Activated naive CD8-positive, alpha-beta T cell treated with anti-CD3 and anti-CD28 coated beads, Interleukin-2, amount 10 ng/mL, durations not matched to agents 7 days and 5 days (primary cell): ENCODE results near the gene COL5A1. TPM values are rescaled to one million over a fixed set of nuclear protein-coding genes. Genes with fewer than 3 reads are reported as not detected.

Experiments used
- ATAC-seq: fragments of 150-1000 bp; cut with Tn5 transposase; one replicate; pipeline ENCODE4 v1.10.0; 2021; ENCODE audit warnings: low read depth, moderate library complexity
- POLR2A ChIA-PET: fragments of 350-600 bp; sonication (Branson Sonifier 250); formaldehyde crosslinking; loops from one replicate; lab custom pipeline; 2021; ENCODE audit warnings: antibody characterized with exemption; lab: Charles Lee
- DNase-seq: peaks from one replicate; pipeline ENCODE4 v3.0.0; 2021
- H3K27ac Mint-ChIP-seq: one replicate; pipeline ENCODE4 v1.8.0; 2022; ENCODE audit warnings: mild to moderate bottlenecking, mixed read lengths
- H3K27me3 Mint-ChIP-seq: one replicate; pipeline ENCODE4 v1.8.0; 2022; ENCODE audit warnings: mild to moderate bottlenecking, moderate library complexity, mixed read lengths
- H3K36me3 Mint-ChIP-seq: one replicate; pipeline ENCODE4 v1.8.0; 2021; ENCODE audit warnings: mild to moderate bottlenecking, mixed read lengths
- H3K4me1 Mint-ChIP-seq: one replicate; pipeline ENCODE4 v1.8.0; 2021; ENCODE audit warnings: mixed read lengths
- H3K4me3 Mint-ChIP-seq: one replicate; pipeline ENCODE4 v1.8.0; 2022; ENCODE audit warnings: mild to moderate bottlenecking, moderate library complexity, mixed read lengths
- H3K9me3 Mint-ChIP-seq: one replicate; pipeline ENCODE4 v1.8.0; 2021; ENCODE audit warnings: mixed read lengths
- total RNA-seq, 2 experiments: library from RNA; stranded (reverse); gene quantifications; one replicate each; pipeline ENCODE4 v1.2.3, GENCODE V29; 2021

COL5A1 gene
- total RNA-seq, 2 experiments from 2014 or later: 0.71 to 0.86 TPM

DNA sequence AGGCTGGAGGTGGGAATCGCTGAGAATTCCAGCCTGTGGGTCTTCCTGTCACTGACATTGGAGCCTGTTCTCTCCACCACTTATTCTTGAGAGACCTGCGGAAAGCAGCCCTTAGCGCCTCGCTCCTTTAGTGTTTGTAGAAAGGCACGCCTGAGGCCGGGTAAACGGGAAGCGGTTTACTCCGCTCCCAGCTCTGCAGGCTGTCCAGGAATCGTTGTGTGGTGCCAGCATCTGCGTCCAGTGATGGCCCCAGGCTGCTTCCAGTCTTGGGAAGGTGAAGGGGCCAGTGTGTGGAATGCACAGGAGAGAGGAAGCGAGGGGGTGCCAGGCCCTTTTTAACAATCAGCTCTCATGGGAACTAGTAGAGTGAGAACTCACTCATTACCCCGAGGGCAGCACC is 194.4 kb downstream of the COL5A1 start:
- ATAC-seq (no peak), DNase-seq (no peak)
- POLR2A ChIA-PET: no interaction called here
- Mint-ChIP-seq H3K27ac (no peak overlapping the region), H3K4me1 (no peaks in the 10 kb centered on the region), H3K36me3 (no peaks in the 10 kb centered on the region), H3K4me3 (no peak overlapping the region), H3K27me3 (no peaks in the 10 kb centered on the region), H3K9me3 (no peaks in the 10 kb centered on the region)

- H3K9me3 Mint-ChIP-seq: no peaks in the 10 kb centered on the region
- POLR2A ChIA-PET: no interaction called here
- DNase-seq: no peak
- H3K27ac Mint-ChIP-seq: no peak overlapping the region
- H3K4me1 Mint-ChIP-seq: no peaks in the 10 kb centered on the region
- no peaks in the 10 kb centered on the region for H3K27me3 Mint-ChIP-seq
- ATAC-seq: no peak
- H3K36me3 Mint-ChIP-seq: no peaks in the 10 kb centered on the region
- no peak overlapping the region for H3K4me3 Mint-ChIP-seq
Measured at GRCh38 chr9:134836406-134836970, 194.9 kb downstream of the COL5A1 start.

- POLR2A ChIA-PET: no interaction called here
- Mint-ChIP-seq H3K4me1 (no peaks in the 10 kb centered on the region), H3K4me3 (no peak overlapping the region), H3K27me3 (no peaks in the 10 kb centered on the region), H3K27ac (no peak overlapping the region), H3K9me3 (no peaks in the 10 kb centered on the region), H3K36me3 (no peaks in the 10 kb centered on the region)
- no peak for ATAC-seq
- no peak for DNase-seq
Measured at GRCh38 chr9:134837529-134837928, 195.9 kb downstream of the COL5A1 start.

- Mint-ChIP-seq H3K4me3 (no peak overlapping the region), H3K36me3 (no peaks in the 10 kb centered on the region), H3K4me1 (no peaks in the 10 kb centered on the region), H3K9me3 (no peaks in the 10 kb centered on the region), H3K27ac (no peak overlapping the region), H3K27me3 (no peaks in the 10 kb centered on the region)
- POLR2A ChIA-PET: no interaction called here
- ATAC-seq: no peak
- no peak for DNase-seq
Measured at GRCh38 chr9:134838651-134839454, 197.2 kb downstream of the COL5A1 start.

DNA sequence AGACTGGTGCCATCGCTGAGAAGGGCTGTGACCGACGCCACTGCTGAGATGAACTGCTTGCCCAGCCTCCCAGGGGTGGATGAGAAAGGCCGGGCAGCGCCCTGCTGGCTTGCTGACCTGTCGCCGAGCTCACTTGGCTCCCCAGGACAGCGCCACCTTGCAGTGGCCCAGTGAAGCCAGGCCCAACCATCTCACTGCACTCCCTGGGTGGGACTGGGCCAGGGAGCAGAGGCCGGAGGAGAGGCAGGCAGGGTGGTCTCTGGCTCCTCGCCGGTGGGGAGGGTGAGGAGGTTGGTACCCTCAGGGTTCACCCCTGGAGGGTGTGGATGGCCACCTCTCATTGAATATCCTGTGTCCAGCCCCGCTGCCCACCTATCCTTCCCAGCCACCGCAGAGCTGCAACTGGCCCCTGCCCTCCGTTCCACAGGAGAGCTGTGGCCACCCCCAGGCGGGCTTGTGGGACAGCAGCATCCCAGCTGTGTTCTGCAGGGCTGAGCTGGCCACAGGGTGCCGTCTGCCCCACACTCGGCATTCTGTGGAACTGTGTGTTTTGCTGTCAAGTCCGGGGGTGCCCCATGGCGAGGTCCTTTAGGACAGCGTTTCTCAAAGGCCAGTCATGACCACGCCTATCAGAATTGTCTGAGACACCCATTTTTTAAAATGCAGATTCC is 198.0 kb downstream of the COL5A1 start:
- DNase-seq: no peak
- no peaks in the 10 kb centered on the region for H3K36me3 Mint-ChIP-seq
- H3K4me3 Mint-ChIP-seq: no peak overlapping the region
- H3K27me3 Mint-ChIP-seq: no peaks in the 10 kb centered on the region
- ATAC-seq: no peak
- H3K9me3 Mint-ChIP-seq: no peaks in the 10 kb centered on the region
- POLR2A ChIA-PET: no interaction called here
- H3K4me1 Mint-ChIP-seq: no peaks in the 10 kb centered on the region
- no peak overlapping the region for H3K27ac Mint-ChIP-seq

DNA sequence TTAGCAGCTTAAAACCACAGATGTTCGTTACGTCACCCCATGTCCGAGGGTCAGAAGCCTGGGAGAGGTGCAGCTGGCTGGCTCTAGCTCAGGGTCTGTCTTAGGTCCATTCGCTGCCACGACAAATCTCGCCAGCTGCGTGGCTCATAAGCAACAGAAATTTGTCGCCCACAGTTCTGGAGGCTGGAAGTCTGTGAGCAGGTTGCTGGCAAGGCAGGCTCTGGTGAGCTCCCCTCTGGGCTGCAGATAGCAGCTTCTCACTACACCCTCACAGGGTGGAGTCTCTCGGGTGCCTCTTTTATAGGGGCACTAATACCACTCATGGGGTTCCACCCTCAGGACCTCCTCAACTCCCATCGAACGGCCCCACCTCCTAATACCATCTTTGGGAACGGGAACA is 198.9 kb downstream of the COL5A1 start:
- Mint-ChIP-seq H3K36me3 (no peaks in the 10 kb centered on the region), H3K27me3 (no peaks in the 10 kb centered on the region), H3K4me1 (no peaks in the 10 kb centered on the region), H3K27ac (no peak overlapping the region), H3K9me3 (no peaks in the 10 kb centered on the region), H3K4me3 (no peak overlapping the region)
- ATAC-seq: no peak
- no peak for DNase-seq
- POLR2A ChIA-PET: no interaction called here

- Mint-ChIP-seq H3K27ac (no peak overlapping the region), H3K36me3 (no peaks in the 10 kb centered on the region), H3K4me3 (no peak overlapping the region), H3K9me3 (no peaks in the 10 kb centered on the region), H3K4me1 (no peaks in the 10 kb centered on the region), H3K27me3 (no peaks in the 10 kb centered on the region)
- POLR2A ChIA-PET: no interaction called here
- no peak for ATAC-seq
- no peak for DNase-seq
Measured at GRCh38 chr9:134841180-134841904, 199.7 kb downstream of the COL5A1 start.

- Mint-ChIP-seq H3K27ac (no peak overlapping the region), H3K4me1 (no peaks in the 10 kb centered on the region), H3K36me3 (no peaks in the 10 kb centered on the region), H3K9me3 (no peaks in the 10 kb centered on the region), H3K27me3 (no peaks in the 10 kb centered on the region), H3K4me3 (no peak overlapping the region)
- POLR2A ChIA-PET: no interaction called here
- DNase-seq (no peak), ATAC-seq (no peak)
Measured at GRCh38 chr9:134842321-134842720, 200.7 kb downstream of the COL5A1 start.

DNA sequence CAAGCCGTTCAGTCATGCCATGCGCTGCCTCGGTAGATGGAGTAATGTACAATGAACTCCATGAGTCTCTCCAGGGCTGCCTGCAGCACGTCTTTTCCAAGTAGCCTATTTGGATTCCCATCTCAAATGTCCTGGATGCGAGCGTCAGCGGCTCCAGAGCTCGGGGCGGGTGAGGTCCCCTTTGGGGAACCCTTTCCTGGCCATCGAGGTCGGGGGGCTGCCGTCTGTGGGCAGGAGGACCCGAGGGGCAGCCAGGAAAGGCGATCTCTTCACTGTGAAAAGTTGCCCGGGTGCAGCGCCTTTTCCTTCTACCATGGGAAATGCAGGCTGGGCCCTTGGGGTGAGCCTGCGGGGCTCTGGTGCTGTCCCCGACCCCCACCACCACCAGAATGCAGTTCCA is 202.1 kb downstream of the COL5A1 start:
- no peaks in the 10 kb centered on the region for H3K9me3 Mint-ChIP-seq
- ATAC-seq (no peak), DNase-seq (no peak)
- POLR2A ChIA-PET: no interaction called here
- no peak overlapping the region for H3K4me3 Mint-ChIP-seq
- no peaks in the 10 kb centered on the region for H3K27me3 Mint-ChIP-seq
- H3K27ac Mint-ChIP-seq: no peak overlapping the region
- H3K36me3 Mint-ChIP-seq: no peaks in the 10 kb centered on the region
- H3K4me1 Mint-ChIP-seq: no peaks in the 10 kb centered on the region

- DNase-seq: no peak
- Mint-ChIP-seq H3K4me3 (no peak overlapping the region), H3K4me1 (no peaks in the 10 kb centered on the region), H3K27ac (no peak overlapping the region), H3K27me3 (no peaks in the 10 kb centered on the region), H3K36me3 (no peaks in the 10 kb centered on the region), H3K9me3 (no peaks in the 10 kb centered on the region)
- POLR2A ChIA-PET: no interaction called here
- no peak for ATAC-seq
Measured at GRCh38 chr9:134844821-134845220, 203.2 kb downstream of the COL5A1 start.

DNA sequence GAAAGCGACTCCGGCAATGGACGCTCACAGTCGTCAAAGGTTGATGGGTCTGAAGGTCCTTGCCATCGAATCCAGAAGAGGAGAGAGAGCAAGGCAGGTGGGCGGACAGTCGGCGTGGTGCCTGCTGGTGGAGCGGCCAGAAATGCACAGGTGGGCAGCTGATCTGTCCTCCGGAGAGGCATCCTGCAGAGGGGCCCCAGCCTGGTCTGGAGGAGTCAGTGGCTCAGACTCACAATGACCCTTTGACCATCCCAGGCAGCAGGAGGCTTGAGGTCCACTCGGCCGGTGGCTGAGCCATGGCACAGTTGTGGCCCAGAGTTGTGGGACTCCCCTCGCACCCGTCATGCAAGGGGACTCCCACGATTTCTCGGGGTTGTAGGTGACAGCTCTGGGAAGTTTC is 204.6 kb downstream of the COL5A1 start:
- Mint-ChIP-seq H3K36me3 (no peaks in the 10 kb centered on the region), H3K27ac (no peak overlapping the region), H3K4me1 (no peaks in the 10 kb centered on the region), H3K4me3 (no peak overlapping the region), H3K27me3 (no peaks in the 10 kb centered on the region), H3K9me3 (no peaks in the 10 kb centered on the region)
- ATAC-seq (no peak), DNase-seq (no peak)
- POLR2A ChIA-PET: no interaction called here

GRCh38 chr9:134846699-134847098 is 205.1 kb downstream of the COL5A1 start:
- Mint-ChIP-seq H3K27ac (no peak overlapping the region), H3K9me3 (no peaks in the 10 kb centered on the region), H3K4me1 (no peaks in the 10 kb centered on the region), H3K36me3 (no peaks in the 10 kb centered on the region), H3K27me3 (no peaks in the 10 kb centered on the region), H3K4me3 (no peak overlapping the region)
- ATAC-seq (no peak), DNase-seq (no peak)
- POLR2A ChIA-PET: no interaction called here

DNA sequence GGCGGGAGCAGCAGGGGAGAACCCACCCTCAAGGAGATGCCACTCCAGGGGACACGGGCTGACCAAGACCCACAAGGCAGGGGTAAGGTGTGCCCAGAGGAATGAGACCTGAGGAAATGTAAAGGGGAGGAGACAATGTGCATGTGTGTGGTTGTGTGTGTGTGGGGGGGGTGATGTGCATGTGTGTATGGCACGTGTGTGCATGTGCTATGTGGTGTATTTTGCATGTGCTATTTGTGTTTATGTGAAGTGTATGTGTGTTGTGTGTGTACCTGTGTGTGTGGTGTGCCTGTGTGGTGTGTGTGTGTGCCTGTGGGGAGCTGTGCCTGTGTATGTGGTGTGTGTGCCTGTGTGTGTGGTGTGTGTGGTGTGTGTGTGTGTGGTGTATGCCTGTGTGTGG is 205.5 kb downstream of the COL5A1 start:
- H3K4me1 Mint-ChIP-seq: no peaks in the 10 kb centered on the region
- H3K9me3 Mint-ChIP-seq: no peaks in the 10 kb centered on the region
- no peak overlapping the region for H3K4me3 Mint-ChIP-seq
- H3K27me3 Mint-ChIP-seq: no peaks in the 10 kb centered on the region
- POLR2A ChIA-PET: no interaction called here
- no peaks in the 10 kb centered on the region for H3K36me3 Mint-ChIP-seq
- ATAC-seq: no peak
- H3K27ac Mint-ChIP-seq: no peak overlapping the region
- DNase-seq: no peak
